WERI-Rb-1 (cell line): Measurements from ENCODE around the gene COX6A2.

Source experiments
- DNase-seq: peaks from one replicate; pipeline ENCODE4 v3.0.0-alpha.2; 2020
- H3K27ac ChIP-seq: fragments of 250-450 bp; sonication (Bioruptor Pico); 2 replicates; pipeline ENCODE4 v1.5.1; 2020; ENCODE audit warnings: mild to moderate bottlenecking, moderate library complexity
- H3K27me3 ChIP-seq: fragments of 250-450 bp; sonication (Bioruptor Pico); 2 replicates; pipeline ENCODE4 v1.5.1; 2021; ENCODE audit warnings: mild to moderate bottlenecking, low read depth, moderate library complexity; ENCODE audit not compliant: insufficient read depth, severe bottlenecking
- H3K36me3 ChIP-seq: fragments of 250-450 bp; sonication (Bioruptor Pico); 2 replicates; pipeline ENCODE4 v1.5.1; 2020; ENCODE audit warnings: mild to moderate bottlenecking, moderate library complexity
- H3K4me3 ChIP-seq: 2 replicates; pipeline ENCODE4 v1.5.1; 2011; ENCODE audit warnings: low read depth, mild to moderate bottlenecking, control low read depth, low read length
- H3K9me3 ChIP-seq: fragments of 250-450 bp; sonication (Bioruptor Pico); 2 replicates; pipeline ENCODE4 v1.5.1; 2021; ENCODE audit warnings: mild to moderate bottlenecking, moderate library complexity; ENCODE audit not compliant: severe bottlenecking
- CTCF ChIP-seq: IDR thresholded peaks from 2 replicates; pipeline ENCODE4 v1.5.1; 2011; ENCODE audit warnings: low read depth, mild to moderate bottlenecking, control low read depth, inconsistent platforms, low read length

Gene COX6A2

DNA sequence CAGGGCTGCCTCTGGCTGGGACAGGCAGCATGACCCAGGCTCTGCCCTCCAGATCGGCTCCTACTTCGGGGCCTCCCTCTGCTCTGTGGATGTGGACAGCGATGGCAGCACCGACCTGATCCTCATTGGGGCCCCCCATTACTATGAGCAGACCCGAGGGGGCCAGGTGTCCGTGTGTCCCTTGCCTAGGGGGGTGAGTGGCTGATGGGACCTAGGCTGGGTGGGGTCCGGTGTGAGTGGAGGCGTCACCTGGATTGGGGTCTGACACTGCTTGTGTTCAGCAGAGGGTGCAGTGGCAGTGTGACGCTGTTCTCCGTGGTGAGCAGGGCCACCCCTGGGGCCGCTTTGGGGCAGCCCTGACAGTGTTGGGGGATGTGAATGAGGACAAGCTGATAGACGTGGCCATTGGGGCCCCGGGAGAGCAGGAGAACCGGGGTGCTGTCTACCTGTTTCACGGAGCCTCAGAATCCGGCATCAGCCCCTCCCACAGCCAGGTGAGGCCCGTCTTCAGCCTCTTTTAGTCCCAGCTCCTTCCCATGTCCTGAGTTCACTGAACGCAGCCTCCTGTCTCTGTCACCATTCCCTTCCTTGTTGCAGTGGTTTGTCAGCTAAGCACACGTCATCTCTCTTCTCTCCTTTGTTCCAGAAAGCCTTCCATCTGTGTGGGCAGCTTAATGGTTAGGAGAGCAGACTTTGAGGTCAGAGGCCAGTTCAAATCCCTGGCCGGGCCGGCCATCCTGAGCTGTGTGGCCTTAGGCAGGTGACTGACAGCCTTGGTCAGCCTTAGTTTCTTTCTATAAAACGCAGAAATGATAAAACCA lies 16.9 kb downstream of the COX6A2 start:
- Histone ChIP-seq H3K27me3 (peaks cover 3% of the 10 kb centered on the region), H3K4me3 (no peak overlapping the region), H3K36me3 (no peaks in the 10 kb centered on the region), H3K27ac (no peak overlapping the region), H3K9me3 (no peaks in the 10 kb centered on the region)
- DNase-seq: no peak
- no peak for TF ChIP-seq CTCF

DNA sequence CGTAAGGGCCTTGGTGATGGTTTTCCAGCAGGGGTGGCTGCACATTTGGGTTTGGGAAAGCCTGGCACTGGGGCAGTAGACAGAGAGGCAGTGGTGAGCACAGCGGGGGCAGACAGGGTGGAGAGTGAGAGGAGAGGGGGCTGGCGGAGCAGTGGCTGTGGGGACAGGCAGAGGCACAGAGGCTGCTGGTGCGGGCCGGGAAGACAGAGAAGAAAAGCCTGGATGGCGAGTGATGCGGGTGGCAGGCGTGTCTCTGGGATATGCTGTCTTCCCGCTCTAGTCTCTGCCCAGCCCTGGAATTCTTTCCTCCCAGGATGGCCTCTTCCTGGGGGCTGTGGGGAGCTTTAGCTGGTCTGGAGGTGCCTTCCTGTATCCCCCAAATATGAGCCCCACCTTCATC lies 18.1 kb downstream of the COX6A2 start:
- no peaks in the 10 kb centered on the region for H3K36me3 ChIP-seq
- H3K9me3 ChIP-seq: no peaks in the 10 kb centered on the region
- no peak overlapping the region for H3K4me3 ChIP-seq
- H3K27me3 ChIP-seq: peaks cover 3% of the 10 kb centered on the region
- no peak for DNase-seq
- H3K27ac ChIP-seq: no peak overlapping the region
- TF ChIP-seq CTCF: no peak

DNA sequence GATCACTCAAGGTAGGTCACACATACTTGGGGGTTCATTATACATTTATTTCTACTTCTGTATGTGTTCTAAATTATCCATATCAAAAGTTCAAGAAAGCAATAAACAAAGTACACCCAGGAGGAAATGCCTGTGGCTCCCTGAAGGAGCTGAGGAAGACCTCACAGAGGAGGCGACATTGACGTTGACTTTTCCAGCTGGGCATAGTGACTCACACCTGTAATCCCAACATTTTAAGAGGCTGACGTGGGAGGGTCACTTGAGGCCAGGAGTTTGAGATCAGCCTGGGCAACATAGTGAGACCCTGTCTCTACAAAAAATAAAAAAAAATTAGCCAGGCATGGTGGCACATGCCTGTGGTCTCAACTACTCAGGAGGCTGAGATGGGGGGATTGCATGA lies 18.7 kb downstream of the COX6A2 start:
- Histone ChIP-seq H3K27me3 (peaks cover 5% of the 10 kb centered on the region), H3K36me3 (no peaks in the 10 kb centered on the region), H3K27ac (no peak overlapping the region), H3K4me3 (no peak overlapping the region), H3K9me3 (no peaks in the 10 kb centered on the region)
- TF ChIP-seq CTCF: no peak
- no peak for DNase-seq

GRCh38 chr16:31407406-31407805 lies 20.8 kb downstream of the COX6A2 start:
- H3K9me3 ChIP-seq: no peaks in the 10 kb centered on the region
- H3K27me3 ChIP-seq: peaks cover 3% of the 10 kb centered on the region
- no peak for DNase-seq
- no peak overlapping the region for H3K4me3 ChIP-seq
- TF ChIP-seq CTCF: no peak
- H3K36me3 ChIP-seq: no peaks in the 10 kb centered on the region
- no peak overlapping the region for H3K27ac ChIP-seq

GRCh38 chr16:31404353-31405064 lies 23.7 kb downstream of the COX6A2 start:
- Histone ChIP-seq H3K4me3 (no peak overlapping the region), H3K36me3 (no peaks in the 10 kb centered on the region), H3K27me3 (peaks cover 3% of the 10 kb centered on the region), H3K9me3 (no peaks in the 10 kb centered on the region), H3K27ac (no peak overlapping the region)
- TF ChIP-seq CTCF: no peak
- DNase-seq: no peak
